ENCODE data around the gene NPIPB6.

Gene NPIPB6

DNA sequence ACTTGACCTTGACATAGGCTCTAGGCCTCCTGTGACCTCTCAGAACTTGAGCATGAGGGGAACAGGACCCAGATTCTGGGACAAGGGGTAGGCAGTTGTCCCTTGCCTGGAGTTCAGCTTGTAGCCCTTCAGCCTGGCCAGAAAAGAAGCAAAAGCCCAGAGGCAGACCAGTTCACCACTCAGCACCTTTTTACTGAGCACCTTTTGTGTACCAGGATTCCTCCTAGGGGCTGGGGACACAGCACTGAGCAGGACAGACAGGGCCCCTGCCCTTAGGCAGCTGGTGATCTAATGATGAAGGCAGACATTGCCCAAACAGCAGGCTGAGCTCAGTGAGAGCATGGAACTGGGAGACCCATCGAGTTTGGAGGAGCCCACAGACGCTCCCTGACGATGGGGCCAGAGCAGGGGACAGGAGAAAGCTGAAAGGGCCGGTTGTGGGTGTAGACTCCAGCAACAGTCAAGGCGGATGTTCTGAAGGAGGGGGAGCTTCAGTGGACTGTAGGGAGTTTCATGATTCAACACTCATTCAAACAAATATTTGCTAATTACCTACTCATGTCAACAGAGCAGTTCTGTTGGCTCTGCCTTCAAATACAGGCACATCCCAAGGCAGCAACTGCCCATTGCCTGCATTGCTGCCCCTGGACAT, 38.9 kb downstream of the NPIPB6 start:
- DNase-seq (ENCODE audit: low read depth in 2 of 2) = no peak

GRCh38 chr16:28321700-28322411, 41.5 kb downstream of the NPIPB6 start:
- no peak for DNase-seq (ENCODE audit: low read depth in 2 of 2)

DNA sequence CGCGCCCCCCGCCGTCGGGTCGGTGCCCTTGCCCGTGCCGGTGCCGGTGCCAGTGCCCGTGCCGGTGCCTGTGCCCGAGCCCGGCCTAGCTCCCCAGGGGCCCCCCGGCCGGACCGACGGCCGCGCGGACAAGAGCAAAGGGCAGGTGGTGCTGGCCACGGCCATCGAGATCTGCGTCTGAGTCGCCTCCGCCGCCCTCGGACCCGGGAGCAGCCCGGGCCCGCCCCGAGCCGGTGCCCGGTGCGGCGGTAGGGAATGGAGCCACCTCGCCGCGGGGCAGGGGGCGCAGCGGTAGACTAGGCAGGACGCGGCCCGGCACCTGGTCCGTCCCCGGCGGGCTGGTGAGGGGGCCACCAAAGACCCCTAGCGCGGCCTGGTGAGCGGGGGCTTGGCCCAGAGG, 42.6 kb downstream of the NPIPB6 start:
- DNase-seq (ENCODE audit: low read depth in 2 of 2) = no peak

GRCh38 chr16:28320023-28320561, 43.2 kb downstream of the NPIPB6 start:
- no peak for DNase-seq (ENCODE audit: low read depth in 2 of 2)

- no peak for DNase-seq (ENCODE audit: low read depth in 2 of 2)
Measured at GRCh38 chr16:28319476-28320022, 43.8 kb downstream of the NPIPB6 start.

- DNase-seq (ENCODE audit: low read depth in 2 of 2) = no peak
Measured at GRCh38 chr16:28318042-28318744, 45.1 kb downstream of the NPIPB6 start.

DNA sequence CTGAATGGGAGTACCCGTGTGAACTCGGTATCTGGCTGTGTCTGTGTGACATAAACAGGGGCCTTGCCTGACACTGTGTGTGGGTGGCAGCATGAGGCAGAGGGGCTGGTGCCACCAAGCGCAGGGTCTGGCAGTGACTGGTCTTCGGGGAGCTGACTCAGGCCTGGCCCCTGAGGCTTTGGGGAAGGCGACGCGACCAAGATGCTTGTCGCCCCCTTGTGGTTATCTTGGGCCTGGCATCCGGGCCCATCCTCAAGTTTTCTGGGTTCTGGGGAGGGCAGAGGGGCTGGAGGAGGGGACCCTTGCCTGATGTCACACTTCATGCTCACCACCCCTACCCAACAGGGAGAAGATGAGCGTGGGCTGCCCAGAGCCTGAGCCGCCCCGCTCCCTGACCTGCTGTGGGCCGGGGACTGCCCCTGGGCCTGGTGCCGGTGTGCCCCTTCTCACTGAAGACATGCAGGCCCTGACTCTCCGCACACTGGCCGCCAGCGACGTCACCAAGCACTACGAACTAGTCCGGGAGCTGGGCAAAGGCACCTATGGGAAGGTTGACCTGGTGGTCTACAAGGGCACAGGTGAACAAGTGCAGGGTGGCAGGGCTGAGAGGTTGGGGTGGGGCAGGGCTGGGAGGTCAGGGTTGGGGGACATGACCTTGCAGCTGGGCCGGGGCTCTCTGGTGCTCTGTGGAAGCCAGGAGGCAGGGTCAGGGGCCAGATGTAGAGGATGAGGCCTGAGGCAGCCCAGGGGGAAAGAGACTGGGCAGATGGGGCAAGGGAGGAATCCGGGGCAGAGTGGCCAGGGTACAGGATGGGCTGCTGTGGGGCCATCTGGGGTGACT, 46.0 kb downstream of the NPIPB6 start:
- peak in 1 of 2 experiments; percentile 7 for DNase-seq (ENCODE audit: low read depth in 2 of 2)

GRCh38 chr16:28316054-28316453, 47.3 kb downstream of the NPIPB6 start:
- no peak for DNase-seq (ENCODE audit: low read depth in 2 of 2)

DNA sequence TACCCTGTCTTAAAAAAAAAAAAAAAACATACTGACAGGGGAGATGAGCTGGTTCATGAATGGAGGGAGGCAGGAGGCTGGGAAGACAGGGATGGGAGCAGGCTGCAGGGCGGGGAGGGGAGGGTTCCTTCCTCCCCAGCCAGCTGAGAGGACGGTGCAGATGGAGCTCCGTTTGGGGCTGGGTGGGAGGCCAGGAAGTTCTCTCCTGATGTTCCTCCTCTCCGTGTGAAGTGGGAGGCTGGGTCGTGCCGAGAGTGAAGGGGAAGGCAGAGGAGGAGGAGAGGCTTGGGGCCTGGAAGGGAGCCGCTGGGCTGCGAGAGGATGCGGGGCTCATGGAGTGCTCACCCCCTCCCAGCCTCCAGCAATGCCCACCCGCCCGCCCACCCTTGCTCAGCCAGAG, 49.7 kb downstream of the NPIPB6 start:
- no peak for DNase-seq (ENCODE audit: low read depth in 2 of 2)

GRCh38 chr16:28312327-28312726, 51.0 kb downstream of the NPIPB6 start:
- no peak for DNase-seq (ENCODE audit: low read depth in 2 of 2)

DNA sequence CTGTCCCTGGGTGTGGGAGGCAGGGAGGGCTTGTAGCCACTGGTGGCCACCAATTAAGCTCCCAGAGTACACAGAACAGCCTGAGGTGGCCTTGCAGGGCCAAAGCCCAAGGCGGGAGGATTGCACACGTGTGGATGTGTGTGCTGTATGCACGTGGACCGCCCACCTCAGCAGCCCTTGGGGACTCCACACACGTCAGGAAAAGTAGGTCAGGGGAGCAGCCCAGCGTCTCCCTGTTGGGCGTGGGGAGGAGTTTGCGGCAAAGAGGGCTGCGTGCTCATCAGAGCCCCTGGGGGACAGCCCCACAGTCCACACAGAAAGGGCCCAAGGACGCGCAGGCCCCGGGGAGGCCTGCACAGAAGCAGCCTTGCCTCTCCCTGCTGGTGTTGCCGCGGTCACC, 51.4 kb downstream of the NPIPB6 start:
- DNase-seq (ENCODE audit: low read depth in 2 of 2) = no peak

DNA sequence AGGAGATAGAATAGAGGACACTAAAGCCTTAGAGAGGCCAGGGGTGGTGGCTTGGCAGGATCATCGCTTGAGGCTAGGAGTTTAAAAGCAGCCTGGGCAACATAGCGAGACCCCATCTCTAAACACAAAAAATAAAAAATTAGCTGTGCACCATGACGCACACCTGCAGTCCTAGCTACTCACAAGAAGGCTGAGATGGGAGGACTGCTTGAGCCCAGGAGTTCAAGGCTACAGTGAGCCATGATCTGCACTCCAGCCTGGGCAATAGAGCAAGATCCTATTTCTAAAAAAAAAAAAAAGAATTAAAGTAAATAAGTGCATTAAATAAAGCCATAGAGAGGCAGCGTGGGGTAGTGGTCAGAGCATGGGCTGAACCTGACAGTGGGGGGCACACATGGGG, 51.9 kb downstream of the NPIPB6 start:
- no peak for DNase-seq (ENCODE audit: low read depth in 2 of 2)

GRCh38 chr16:28310796-28311195, 52.5 kb downstream of the NPIPB6 start:
- no peak for DNase-seq (ENCODE audit: low read depth in 2 of 2)

GRCh38 chr16:28309811-28310311, 53.4 kb downstream of the NPIPB6 start:
- no peak for DNase-seq (ENCODE audit: low read depth in 2 of 2)

- DNase-seq (ENCODE audit: low read depth in 2 of 2) = no peak
Measured at GRCh38 chr16:28308794-28309584, 54.3 kb downstream of the NPIPB6 start.

DNA sequence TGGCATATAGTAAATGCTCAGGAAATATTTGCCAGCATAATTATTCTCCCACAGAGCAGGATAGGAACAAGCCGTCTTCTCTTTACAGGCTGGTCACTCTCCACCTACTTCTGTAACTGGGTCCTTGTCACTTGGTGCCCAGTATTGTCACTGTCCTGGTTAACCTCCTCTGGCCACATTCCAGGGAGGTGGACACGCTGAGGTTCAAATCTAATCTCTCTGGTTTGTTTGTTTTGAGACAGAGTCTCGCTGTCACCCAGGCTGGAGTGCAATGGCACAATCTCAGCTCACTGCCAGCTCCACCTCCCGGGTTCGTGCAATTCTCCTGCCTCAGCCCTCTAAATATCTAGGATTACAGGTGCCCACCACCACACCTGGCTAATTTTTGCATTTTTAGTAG, 55.4 kb downstream of the NPIPB6 start:
- no peak for DNase-seq (ENCODE audit: low read depth in 2 of 2)

- no peak for DNase-seq (ENCODE audit: low read depth in 2 of 2)
Measured at GRCh38 chr16:28304214-28304613, 59.1 kb downstream of the NPIPB6 start.

DNA sequence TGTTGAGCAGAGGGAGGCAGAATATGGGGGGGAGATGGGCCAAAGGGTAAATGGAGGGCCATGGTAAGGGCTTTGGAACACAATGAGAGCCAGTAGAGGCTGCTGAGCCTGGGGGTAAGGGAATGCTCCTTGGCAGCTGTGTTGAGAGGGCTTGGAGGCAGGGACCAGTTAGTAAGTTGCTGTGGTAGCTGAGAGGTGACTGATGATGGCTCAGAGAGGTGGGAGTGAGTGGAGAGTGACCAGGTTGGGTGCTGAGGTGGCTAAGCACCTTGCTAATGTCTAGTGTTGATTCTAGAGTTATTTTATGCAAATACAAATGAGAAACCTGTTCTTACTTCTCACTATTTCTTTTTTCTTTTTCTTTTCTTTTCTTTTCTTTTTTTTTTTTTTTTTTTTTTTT, 60.2 kb downstream of the NPIPB6 start:
- DNase-seq (ENCODE audit: low read depth in 2 of 2) = no peak

DNA sequence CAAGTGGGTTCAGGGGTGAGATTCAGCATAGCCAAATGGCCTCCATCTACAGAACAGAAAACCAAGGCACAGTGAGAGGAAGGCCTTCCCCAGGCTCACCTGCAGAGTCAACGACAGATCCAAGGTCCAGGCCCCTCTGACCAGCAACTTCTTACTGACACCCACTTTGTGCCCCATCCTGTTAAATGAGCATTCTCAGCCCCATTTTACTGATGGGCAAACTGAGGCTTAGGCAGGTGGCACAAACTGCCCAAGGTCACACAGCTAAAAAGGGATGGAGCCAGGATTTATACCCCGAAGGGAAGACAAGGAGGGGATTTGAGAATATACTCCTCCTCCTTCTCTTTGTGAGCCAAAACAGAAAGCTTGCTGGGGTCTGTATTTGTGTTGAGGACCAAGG, 61.7 kb downstream of the NPIPB6 start:
- DNase-seq (ENCODE audit: low read depth in 2 of 2) = no peak

GRCh38 chr16:28301154-28301553, 62.2 kb downstream of the NPIPB6 start:
- DNase-seq (ENCODE audit: low read depth in 2 of 2) = no peak

GRCh38 chr16:28300327-28300726, 63.0 kb downstream of the NPIPB6 start:
- DNase-seq (ENCODE audit: low read depth in 2 of 2) = no peak
